Effector memory CD4-positive, alpha-beta T cell (primary cell): ENCODE results near the gene TMUB2.
"Not testable (repeated sequence)": the region's sequence is repeated elsewhere in the genome, so short reads cannot be mapped to it uniquely, and the experiment has no call there.

ENCODE experiments used
- DNase-seq, 3 donors: peaks; one replicate each; pipeline ENCODE4 v3.0.0-alpha.2; 2020
- H3K27ac ChIP-seq: 2 replicates; pipeline ENCODE4 v1.7.0; 2013; ENCODE audit warnings: mild to moderate bottlenecking, low read length, moderate library complexity; ENCODE audit not compliant: insufficient read depth, poor library complexity, severe bottlenecking
- H3K27me3 ChIP-seq: replicated peaks from 2 replicates; pipeline ENCODE4 v1.7.0; 2013; ENCODE audit warnings: mild to moderate bottlenecking, low read length; ENCODE audit not compliant: insufficient read depth, control insufficient read depth, poor library complexity, severe bottlenecking
- H3K36me3 ChIP-seq: 2 replicates; pipeline ENCODE4 v1.7.0; 2013; ENCODE audit warnings: mild to moderate bottlenecking, low read length, moderate library complexity; ENCODE audit not compliant: control insufficient read depth, insufficient read depth
- H3K4me1 ChIP-seq: 2 replicates; pipeline ENCODE4 v1.7.0; 2013; ENCODE audit warnings: low read length, mild to moderate bottlenecking; ENCODE audit not compliant: control insufficient read depth, insufficient read depth, poor library complexity, severe bottlenecking
- H3K4me3 ChIP-seq: 2 replicates; pipeline ENCODE4 v1.7.0; 2013; ENCODE audit warnings: low read length, low read depth, mild to moderate bottlenecking; ENCODE audit not compliant: insufficient read depth, poor library complexity, severe bottlenecking
- H3K9me3 ChIP-seq: 2 replicates; pipeline ENCODE4 v1.7.0; 2013; ENCODE audit warnings: mild to moderate bottlenecking, low read length, moderate library complexity; ENCODE audit not compliant: control insufficient read depth

TMUB2 gene

GRCh38 chr17:44232061-44232460, 45.3 kb downstream of the TMUB2 start:
- no peak overlapping the region for H3K4me3 ChIP-seq
- no peaks in the 10 kb centered on the region for H3K36me3 ChIP-seq

GRCh38 chr17:44233582-44233981, 46.8 kb downstream of the TMUB2 start:
- H3K36me3 ChIP-seq = no peaks in the 10 kb centered on the region
- no peaks in the 10 kb centered on the region for H3K27me3 ChIP-seq
- DNase-seq = no peak
- no peaks in the 10 kb centered on the region for H3K4me1 ChIP-seq
- no peak overlapping the region for H3K27ac ChIP-seq
- no peak overlapping the region for H3K4me3 ChIP-seq
- H3K9me3 ChIP-seq = no peaks in the 10 kb centered on the region

More at GRCh38 chr17:44232061-44232460, 45.3 kb downstream of the TMUB2 start:
- H3K27ac ChIP-seq = no peak overlapping the region
- H3K4me1 ChIP-seq = no peaks in the 10 kb centered on the region
- DNase-seq = no peak
- H3K9me3 ChIP-seq = no peaks in the 10 kb centered on the region
- no peaks in the 10 kb centered on the region for H3K27me3 ChIP-seq

GRCh38 chr17:44235583-44235936, 48.8 kb downstream of the TMUB2 start:
- Histone ChIP-seq H3K4me3 (no peak overlapping the region), H3K27ac (no peak overlapping the region), H3K4me1 (no peaks in the 10 kb centered on the region), H3K9me3 (no peaks in the 10 kb centered on the region), H3K36me3 (no peaks in the 10 kb centered on the region), H3K27me3 (no peaks in the 10 kb centered on the region)
- DNase-seq = no peak

GRCh38 chr17:44236444-44236991, 49.7 kb downstream of the TMUB2 start:
- H3K4me3 ChIP-seq = no peak overlapping the region
- H3K4me1 ChIP-seq = no peaks in the 10 kb centered on the region
- no peak for DNase-seq
- H3K27me3 ChIP-seq = no peaks in the 10 kb centered on the region
- no peaks in the 10 kb centered on the region for H3K36me3 ChIP-seq
- no peaks in the 10 kb centered on the region for H3K9me3 ChIP-seq
- H3K27ac ChIP-seq = no peak overlapping the region

- H3K4me1 ChIP-seq, H3K4me3 ChIP-seq, H3K9me3 ChIP-seq, H3K27me3 ChIP-seq, H3K36me3 ChIP-seq, H3K27ac ChIP-seq, DNase-seq: not testable (repeated sequence)
These were observed 51.1 kb downstream of the TMUB2 start for GRCh38 chr17:44237886-44238285.

GRCh38 chr17:44241106-44241624, 54.4 kb downstream of the TMUB2 start:
- DNase-seq = no peak
- Histone ChIP-seq H3K4me3 (no peak overlapping the region), H3K36me3 (no peaks in the 10 kb centered on the region), H3K27ac (no peak overlapping the region), H3K27me3 (no peaks in the 10 kb centered on the region), H3K9me3 (no peaks in the 10 kb centered on the region), H3K4me1 (peaks cover 7% of the 10 kb centered on the region)
